Heart left ventricle (tissue), 13 donors: ENCODE results near the gene DPP8.

ENCODE experiments used
- CTCF ChIP-seq, 12 donors: fragments of 200-600 bp; sonication (generic) in 4 of 12; IDR thresholded peaks; one replicate each; pipeline versions ENCODE4 v1.5.0 to v1.8.0; 2018 to 2022; ENCODE audit warnings: antibody characterized with exemption in 12 of 12, mild to moderate bottlenecking in 5 of 12
- POLR2A ChIP-seq, 2 donors: fragments of 450-650 bp; IDR thresholded peaks; one replicate each; pipeline ENCODE4 v1.6.1; 2017; ENCODE audit warnings: antibody characterized with exemption in 2 of 2, mild to moderate bottlenecking in 2 of 2, moderate library complexity in 2 of 2
- donor health status: ischemic (EF 13 %, LVEDD 7.1; RV severe dilation, severe dysfunction).
- donor health status: DM: no; HTN: yes; CAD: no.
- donor health status: DM: no; HTN: no; CAD: no.
- donor health status: ischemic (EF 25% LVEDD 6.9; RV normal size, moderate dysfunction).
- donor health status: ischemic (EF 25% LVEDD 5.7; RV mildly dilated, moderate dysfunction).
- donor health status: ischemic (EF 35%, LVEDD 5.7; RV mildly dilated, moderate dysfunction).
- donor health status: nonischemic (EF 11% LVEDD 7.7; RV severe dilation, severe dysfunction).
- donor health status: DM: yes; HTN: yes; CAD: no.
- donor health status: PGD.
- donor health status: ischemic (EF 29% LVEDD 5.4; RV normal size, mild dysfunction).
- donor health status: nonischemic (EF 23%, LVEDD 6.1; RV moderate dilation, normal function).

DNA sequence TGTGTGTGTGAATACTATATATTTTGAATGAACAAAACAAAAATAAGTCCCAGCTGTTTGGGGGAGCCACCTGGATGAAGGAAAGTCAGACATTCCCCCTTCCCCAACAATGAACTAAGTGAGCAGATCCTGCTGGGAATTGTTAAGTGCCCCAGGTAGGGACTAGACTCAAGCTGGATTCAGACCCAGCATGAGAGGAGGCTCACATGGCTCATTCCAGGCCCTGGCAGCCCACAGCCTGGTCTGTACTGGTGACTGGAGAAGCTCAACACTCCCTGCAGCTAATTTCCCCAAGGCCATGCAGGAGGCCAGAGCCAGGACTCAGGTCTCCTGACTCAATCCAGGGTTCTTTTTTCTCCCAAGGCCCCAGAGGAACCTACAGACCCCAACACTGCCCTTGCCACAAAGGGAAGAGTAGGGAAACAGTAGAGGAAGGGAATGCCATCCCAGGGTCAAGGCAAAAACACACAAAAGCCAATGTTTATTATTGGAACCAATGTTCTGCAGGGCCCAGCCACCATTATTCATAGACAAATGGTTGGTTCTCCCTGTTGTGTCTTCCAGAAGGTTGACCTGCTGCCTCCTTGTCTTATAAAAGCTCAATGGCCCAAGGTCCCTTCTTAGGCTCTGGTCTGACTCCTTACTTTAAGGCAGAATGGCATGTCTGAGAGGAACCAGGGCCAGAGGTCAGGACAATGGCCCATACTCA is 104.3 kb downstream of the DPP8 start:
- no peak for TF ChIP-seq POLR2A (IDR thresholded peaks at IDR 0.05)
- TF ChIP-seq CTCF (IDR thresholded peaks at IDR 0.05), result no peak
